Epithelial cell of proximal tubule (primary cell): ENCODE results near the gene XYLT2. TPM values are rescaled to one million over a fixed set of nuclear protein-coding genes. Genes with fewer than 3 reads are reported as not detected.
A peak's percentile ranks its signal among the peaks of the same experiment; 100 is the strongest.

Experiments used
- DNase-seq: peaks from one replicate; pipeline ENCODE4 v3.0.0-alpha.2; 2011; ENCODE audit warnings: low read depth
- H3K4me3 ChIP-seq: 2 replicates; pipeline ENCODE4 v1.5.1; 2011; ENCODE audit warnings: low read depth, mild to moderate bottlenecking, low read length
- CTCF ChIP-seq: conservative IDR thresholded peaks from 2 replicates; pipeline ENCODE4 v1.5.1; 2012; ENCODE audit warnings: low read depth, mild to moderate bottlenecking, low read length
- total RNA-seq: library from RNA; depleted of rRNA; stranded (reverse); fragments of >200 nt; gene quantifications from 2 replicates; pipeline ENCODE4 v1.2.3, GENCODE V29; 2015

XYLT2 gene
- total RNA-seq, 1 donor from 2014 or later: 35.3 TPM

- no peak for DNase-seq
- no peak for TF ChIP-seq CTCF
- H3K4me3 ChIP-seq: no peak overlapping the region
These were observed 6.5 kb upstream of the XYLT2 start for GRCh38 chr17:50339381-50339780.

GRCh38 chr17:50344731-50345365 lies 1.1 kb upstream of the XYLT2 start:
- H3K4me3 ChIP-seq: no peak overlapping the region
- TF ChIP-seq CTCF: no peak
- no peak for DNase-seq

GRCh38 chr17:50346313-50347116 lies 589 bp downstream of the XYLT2 start:
- H3K4me3 ChIP-seq: peak overlapping the region; percentile 88
- TF ChIP-seq CTCF: no peak
- DNase-seq: no peak

- no peak for TF ChIP-seq CTCF
- DNase-seq: no peak
- H3K4me3 ChIP-seq: peak overlapping the region; percentile 88
These were observed 1.4 kb downstream of the XYLT2 start for GRCh38 chr17:50347117-50347893.

GRCh38 chr17:50347894-50348291 lies 2.0 kb downstream of the XYLT2 start:
- H3K4me3 ChIP-seq: no peak overlapping the region
- no peak for TF ChIP-seq CTCF
- DNase-seq: no peak

- no peak overlapping the region for H3K4me3 ChIP-seq
- TF ChIP-seq CTCF: no peak
- DNase-seq: no peak
These were observed 2.8 kb downstream of the XYLT2 start for GRCh38 chr17:50348522-50349242.
